Activated T-helper 17 cell treated with anti-CD3 and anti-CD28 coated beads, Interleukin-2, amount 50 U/mL, for 72 hours (primary cell): ENCODE results near the gene UCK2. TPM values are rescaled to one million over a fixed set of nuclear protein-coding genes. Genes with fewer than 3 reads are reported as not detected.

ENCODE experiments used
- ATAC-seq: fragments of 150-1000 bp; cut with Tn5 transposase; replicated peaks from 2 replicates; pipeline ENCODE4 v1.10.0; 2021; ENCODE audit warnings: mild to moderate bottlenecking, moderate library complexity
- H3K27ac Mint-ChIP-seq: one replicate; pipeline ENCODE4 v1.8.0; 2022; ENCODE audit warnings: mixed read lengths
- H3K27me3 Mint-ChIP-seq: one replicate; pipeline ENCODE4 v1.8.0; 2022; ENCODE audit warnings: mixed read lengths
- H3K36me3 Mint-ChIP-seq: one replicate; pipeline ENCODE4 v1.8.0; 2022; ENCODE audit warnings: low read depth, mild to moderate bottlenecking, mixed read lengths
- H3K4me1 Mint-ChIP-seq: one replicate; pipeline ENCODE4 v1.8.0; 2022; ENCODE audit warnings: mixed read lengths
- H3K4me3 Mint-ChIP-seq: one replicate; pipeline ENCODE4 v1.8.0; 2022; ENCODE audit warnings: mild to moderate bottlenecking, mixed read lengths
- H3K9me3 Mint-ChIP-seq: one replicate; pipeline ENCODE4 v1.8.0; 2022; ENCODE audit warnings: mixed read lengths
- total RNA-seq, 2 donors: library from RNA; stranded (reverse); gene quantifications; one replicate each; pipeline ENCODE4 v1.2.3, GENCODE V29; 2022

Gene UCK2
- total RNA-seq, 2 donors from 2014 or later, result 30.7 to 74.2 TPM

DNA sequence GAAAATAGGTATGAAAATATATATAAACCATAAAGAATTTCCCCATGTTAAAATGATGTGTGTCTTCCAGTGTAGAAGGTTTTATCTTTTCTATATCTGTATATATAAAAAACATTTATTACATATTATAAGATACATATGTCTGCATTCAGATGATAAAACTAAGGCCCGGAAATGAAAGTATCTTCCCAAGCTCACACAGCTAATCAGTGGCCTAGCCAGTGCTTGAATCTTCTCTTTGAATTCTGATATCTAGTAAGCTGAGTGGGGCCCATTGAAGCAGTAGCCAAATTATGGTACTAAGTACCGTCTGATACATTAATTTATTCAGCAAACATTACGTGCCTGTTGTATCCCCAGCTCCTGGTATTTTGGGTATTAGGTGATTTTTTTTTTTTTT is 28.6 kb downstream of the UCK2 start:
- Mint-ChIP-seq H3K27ac (no peak overlapping the region), H3K36me3 (no peaks in the 10 kb centered on the region), H3K4me3 (no peak overlapping the region), H3K4me1 (peaks cover 30% of the 10 kb centered on the region), H3K27me3 (no peaks in the 10 kb centered on the region), H3K9me3 (no peaks in the 10 kb centered on the region)
- no peak for ATAC-seq

DNA sequence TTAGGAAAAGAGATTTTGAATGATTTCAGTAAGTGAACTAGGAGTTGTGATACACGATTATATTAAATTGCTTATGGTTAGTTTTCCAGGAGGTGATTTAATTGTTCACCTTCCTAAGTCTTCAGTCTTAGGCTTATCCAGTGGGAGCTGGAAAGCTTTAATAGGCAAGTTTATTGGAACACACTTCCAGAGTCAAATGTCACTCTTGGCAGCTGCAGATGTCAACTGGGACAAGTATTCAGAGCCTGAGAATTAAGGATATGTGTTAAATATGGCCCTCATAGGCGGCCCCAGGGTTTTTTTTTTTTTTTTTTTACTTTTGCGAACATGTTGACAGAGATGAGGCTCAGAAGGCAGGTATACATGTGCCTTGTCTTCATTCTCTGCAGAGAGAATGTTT is 29.2 kb downstream of the UCK2 start:
- no peak overlapping the region for H3K4me3 Mint-ChIP-seq
- ATAC-seq, result no peak
- no peaks in the 10 kb centered on the region for H3K27me3 Mint-ChIP-seq
- H3K4me1 Mint-ChIP-seq, result peaks cover 28% of the 10 kb centered on the region
- H3K9me3 Mint-ChIP-seq, result no peaks in the 10 kb centered on the region
- H3K36me3 Mint-ChIP-seq, result no peaks in the 10 kb centered on the region
- no peak overlapping the region for H3K27ac Mint-ChIP-seq

DNA sequence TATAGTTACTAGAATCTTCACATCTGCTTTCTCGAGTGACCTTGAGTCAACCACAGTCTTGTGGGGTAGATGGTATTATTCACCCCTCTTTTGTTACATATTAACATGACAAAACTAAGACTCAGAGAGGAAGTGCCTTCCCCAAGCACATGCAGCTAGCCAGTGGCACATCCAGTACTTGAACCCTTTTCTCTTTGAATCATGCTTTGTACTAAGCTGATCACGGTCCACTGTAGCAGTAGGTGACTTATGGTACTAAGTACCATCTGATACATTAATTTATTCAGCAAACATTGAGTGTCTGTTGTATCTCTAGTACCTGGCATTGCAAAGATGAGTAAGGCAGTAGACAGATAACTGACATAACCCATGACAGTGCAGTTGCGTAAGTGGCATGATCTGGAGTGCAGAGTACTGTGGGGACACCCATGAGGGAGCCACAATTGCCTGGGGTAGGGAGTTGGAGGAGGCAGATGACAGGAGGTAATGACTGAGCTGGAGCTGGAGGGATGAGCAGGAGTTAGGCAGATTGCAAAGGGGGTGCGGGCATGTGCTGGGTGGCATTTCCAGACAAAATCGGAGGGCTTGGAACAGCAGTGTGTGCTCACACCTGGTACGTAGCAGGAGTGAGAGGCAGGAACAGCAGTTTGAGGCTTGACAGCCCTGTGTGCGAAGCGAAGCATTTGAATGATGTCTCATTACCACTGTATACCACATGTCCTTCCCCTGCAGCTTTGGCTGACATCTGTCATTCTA is 29.8 kb downstream of the UCK2 start:
- no peaks in the 10 kb centered on the region for H3K9me3 Mint-ChIP-seq
- no peak overlapping the region for H3K4me3 Mint-ChIP-seq
- no peaks in the 10 kb centered on the region for H3K36me3 Mint-ChIP-seq
- H3K4me1 Mint-ChIP-seq, result peaks cover 27% of the 10 kb centered on the region
- no peak overlapping the region for H3K27ac Mint-ChIP-seq
- no peak for ATAC-seq
- H3K27me3 Mint-ChIP-seq, result no peaks in the 10 kb centered on the region

DNA sequence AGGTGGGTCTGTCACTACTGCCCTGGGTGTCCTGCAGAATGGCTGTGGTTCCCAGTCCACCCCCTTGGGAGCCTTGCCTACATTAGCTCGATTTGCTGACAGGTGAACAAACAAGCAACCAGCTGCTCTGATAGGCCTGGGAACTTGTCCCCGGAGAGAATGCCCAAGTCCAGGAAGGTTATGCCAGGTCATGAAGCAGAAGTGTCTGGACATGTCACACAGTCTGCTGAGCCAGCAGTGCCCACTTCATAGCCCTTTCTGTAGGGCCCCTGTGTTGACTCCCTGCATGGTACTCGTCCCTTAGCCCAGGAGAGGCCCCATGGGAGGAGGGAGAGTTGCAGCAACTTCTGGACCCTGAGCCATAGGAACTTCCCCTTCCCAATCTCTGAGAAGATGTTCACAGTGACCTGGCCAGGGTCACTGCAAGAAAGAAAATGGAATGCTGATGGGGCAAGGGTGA is 31.0 kb downstream of the UCK2 start:
- Mint-ChIP-seq H3K9me3 (no peaks in the 10 kb centered on the region), H3K27ac (no peak overlapping the region), H3K27me3 (no peaks in the 10 kb centered on the region), H3K4me3 (no peak overlapping the region), H3K36me3 (no peaks in the 10 kb centered on the region), H3K4me1 (peaks cover 30% of the 10 kb centered on the region)
- ATAC-seq, result no peak

DNA sequence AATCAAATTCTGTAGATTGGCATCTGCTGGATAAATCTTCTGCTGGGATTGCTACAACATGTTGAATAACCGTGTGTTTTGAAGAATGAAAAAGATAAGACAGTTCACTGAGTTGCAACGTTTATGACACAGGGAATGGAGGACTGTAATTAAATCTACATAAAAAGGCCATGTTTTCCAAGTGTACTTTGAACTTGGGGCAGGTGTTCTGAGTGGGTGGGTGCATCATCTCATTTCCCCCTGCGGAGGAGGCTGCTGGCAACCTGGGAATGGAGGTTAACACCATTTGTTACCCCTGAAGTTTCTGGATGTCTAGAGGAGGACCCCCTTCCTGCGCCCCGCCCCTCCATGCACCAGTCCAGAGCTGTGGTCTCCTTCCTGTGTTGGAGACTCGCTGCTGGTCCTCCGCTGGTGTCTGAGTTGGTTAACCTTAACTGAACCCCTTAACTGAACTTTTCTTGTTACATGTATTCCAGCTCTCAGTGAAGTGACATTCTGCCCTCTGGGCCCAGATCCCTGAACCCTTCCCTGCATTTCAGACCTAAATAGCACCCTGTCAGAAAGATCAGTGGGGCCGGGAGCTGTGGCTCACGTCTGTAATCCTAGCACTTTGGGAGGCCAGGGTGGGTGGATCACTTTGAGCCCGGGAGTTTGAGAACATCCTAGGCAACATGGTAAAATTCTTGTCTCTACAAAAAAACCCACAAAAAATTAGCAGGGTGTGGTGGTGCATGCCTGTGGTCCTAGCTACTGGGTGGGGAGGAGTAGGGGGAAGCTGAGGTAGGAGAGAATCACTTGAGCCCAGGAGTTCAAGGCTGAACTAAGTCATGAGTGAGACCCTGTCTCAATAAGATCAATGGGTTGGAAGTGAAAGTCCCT is 31.8 kb downstream of the UCK2 start:
- Mint-ChIP-seq H3K9me3 (no peaks in the 10 kb centered on the region), H3K27ac (no peak overlapping the region), H3K4me3 (no peak overlapping the region), H3K36me3 (no peaks in the 10 kb centered on the region), H3K27me3 (no peaks in the 10 kb centered on the region), H3K4me1 (peaks cover 27% of the 10 kb centered on the region)
- no peak for ATAC-seq

DNA sequence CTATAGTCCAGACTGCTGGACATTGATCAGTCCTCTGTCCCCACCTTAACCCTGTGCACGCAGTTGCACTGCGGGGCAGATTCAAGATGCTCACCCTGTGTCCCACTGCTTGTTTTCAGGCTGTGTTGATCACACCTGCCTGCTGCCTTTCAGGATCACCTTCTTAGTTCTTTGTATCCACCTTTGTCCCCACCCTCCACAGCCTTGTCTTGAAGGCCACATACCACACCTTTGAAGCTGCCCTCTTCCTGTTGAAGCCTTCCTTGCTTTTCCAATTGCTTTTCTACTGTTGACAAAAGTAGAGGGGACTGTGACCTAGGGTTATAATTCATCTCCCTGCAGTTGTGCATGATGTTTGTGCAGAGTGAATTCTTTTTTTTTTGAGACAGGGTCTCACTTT is 32.7 kb downstream of the UCK2 start:
- H3K27me3 Mint-ChIP-seq, result no peaks in the 10 kb centered on the region
- no peak overlapping the region for H3K27ac Mint-ChIP-seq
- no peak overlapping the region for H3K4me3 Mint-ChIP-seq
- H3K36me3 Mint-ChIP-seq, result peaks cover under 1% of the 10 kb centered on the region
- no peaks in the 10 kb centered on the region for H3K9me3 Mint-ChIP-seq
- no peak for ATAC-seq
- H3K4me1 Mint-ChIP-seq, result peaks cover 22% of the 10 kb centered on the region

DNA sequence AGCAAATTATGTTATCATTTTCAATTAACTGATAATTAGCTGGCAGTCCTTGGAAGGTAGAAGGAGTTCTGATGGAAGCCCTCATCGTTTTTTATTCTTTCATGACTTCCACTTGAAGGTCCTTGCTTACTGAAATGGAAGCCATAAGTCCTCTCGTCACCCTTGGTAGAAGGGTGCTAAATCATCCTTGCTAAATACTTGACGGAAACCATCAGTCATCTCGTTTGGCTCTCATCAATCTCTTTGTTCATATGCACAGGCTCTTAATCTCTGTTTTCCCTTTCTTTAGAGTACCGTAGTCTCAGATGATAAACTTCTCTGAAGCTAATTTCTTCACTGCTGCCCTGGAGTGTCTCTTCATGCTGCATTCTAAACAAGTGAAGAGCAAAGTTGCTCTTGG is 34.5 kb downstream of the UCK2 start:
- peaks cover 7% of the 10 kb centered on the region for H3K36me3 Mint-ChIP-seq
- H3K27ac Mint-ChIP-seq, result no peak overlapping the region
- no peak for ATAC-seq
- H3K27me3 Mint-ChIP-seq, result no peaks in the 10 kb centered on the region
- peaks cover 26% of the 10 kb centered on the region for H3K4me1 Mint-ChIP-seq
- no peaks in the 10 kb centered on the region for H3K9me3 Mint-ChIP-seq
- no peak overlapping the region for H3K4me3 Mint-ChIP-seq

DNA sequence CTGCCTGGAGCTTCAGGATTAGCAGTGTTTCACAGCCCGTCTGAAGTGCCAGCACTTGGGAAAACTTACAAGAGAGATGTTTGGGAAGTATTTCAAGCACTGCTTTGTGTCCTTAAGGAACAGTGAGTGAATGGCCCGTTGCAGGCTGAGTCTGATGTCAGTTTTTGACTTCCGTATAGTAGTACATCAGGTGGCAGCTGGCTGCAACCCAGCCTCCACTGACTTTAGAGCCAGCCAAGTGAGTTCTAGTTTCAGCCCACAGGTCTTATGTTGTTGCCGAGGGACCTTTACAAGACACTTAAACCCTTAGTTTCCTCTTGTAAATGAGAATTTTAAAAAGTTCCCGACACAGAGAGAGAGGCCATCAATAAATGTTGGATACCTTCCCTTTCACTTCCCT is 35.0 kb downstream of the UCK2 start:
- no peak for ATAC-seq
- H3K27ac Mint-ChIP-seq, result no peak overlapping the region
- H3K4me3 Mint-ChIP-seq, result no peak overlapping the region
- peaks cover 22% of the 10 kb centered on the region for H3K4me1 Mint-ChIP-seq
- no peaks in the 10 kb centered on the region for H3K27me3 Mint-ChIP-seq
- H3K36me3 Mint-ChIP-seq, result peaks cover 7% of the 10 kb centered on the region
- no peaks in the 10 kb centered on the region for H3K9me3 Mint-ChIP-seq

DNA sequence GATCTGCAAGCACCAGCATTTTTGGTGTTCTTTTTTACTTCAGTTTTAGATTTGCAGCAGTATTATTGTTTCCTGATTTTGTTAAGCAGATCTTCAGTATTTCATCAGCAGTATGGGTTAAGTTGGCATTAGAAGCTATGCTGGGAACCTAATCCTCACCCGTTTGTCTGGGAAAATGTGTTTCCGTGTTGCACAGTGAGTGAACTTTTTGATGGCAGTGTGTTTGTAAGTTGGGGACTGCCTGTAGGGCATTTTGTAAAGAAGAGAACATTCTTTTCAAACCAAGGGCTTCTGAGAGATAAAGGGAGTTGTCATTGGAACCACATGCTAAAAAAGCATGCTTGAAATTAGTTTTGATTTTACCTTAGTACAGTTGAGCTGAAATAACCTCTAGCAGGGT is 35.9 kb downstream of the UCK2 start:
- Mint-ChIP-seq H3K27ac (no peak overlapping the region), H3K27me3 (no peaks in the 10 kb centered on the region), H3K36me3 (peaks cover 7% of the 10 kb centered on the region), H3K4me3 (no peak overlapping the region), H3K9me3 (no peaks in the 10 kb centered on the region), H3K4me1 (peaks cover 17% of the 10 kb centered on the region)
- ATAC-seq, result no peak

DNA sequence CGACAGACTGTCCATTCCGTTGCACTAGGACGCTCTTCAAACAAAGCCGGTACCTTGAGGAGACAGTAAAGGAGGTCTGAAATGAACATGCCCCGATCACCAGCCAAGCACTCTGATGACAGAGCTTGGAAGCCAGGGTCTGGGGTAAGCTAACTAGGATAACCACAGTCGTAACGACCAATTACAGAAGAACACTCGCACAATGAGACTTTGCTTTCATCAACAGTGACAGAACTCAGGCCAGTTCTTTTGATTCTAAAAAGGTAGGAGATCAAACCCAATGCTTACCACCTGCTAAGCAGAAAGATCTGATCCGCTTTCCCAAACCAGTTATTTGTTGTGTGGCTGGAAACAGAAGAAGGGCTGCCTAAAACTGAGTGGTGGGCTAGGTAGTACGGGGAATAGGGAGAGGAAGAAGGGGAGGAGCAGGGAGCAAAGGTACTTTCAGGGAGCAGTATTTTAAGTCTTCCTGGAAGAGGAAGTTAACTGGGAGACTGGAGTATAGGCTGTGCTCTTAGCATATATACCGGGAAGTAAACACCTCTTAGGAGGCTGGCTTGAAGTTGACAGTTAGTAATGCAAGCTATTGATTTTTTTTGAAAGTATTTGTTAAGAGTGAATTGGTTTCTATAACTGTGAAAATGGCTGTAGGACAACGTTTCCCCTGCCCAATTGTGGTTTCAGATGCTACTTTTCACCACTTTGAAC is 38.4 kb downstream of the UCK2 start:
- Mint-ChIP-seq H3K4me1 (peaks cover 13% of the 10 kb centered on the region), H3K27me3 (no peaks in the 10 kb centered on the region), H3K4me3 (no peak overlapping the region), H3K27ac (no peak overlapping the region), H3K36me3 (peaks cover 7% of the 10 kb centered on the region), H3K9me3 (no peaks in the 10 kb centered on the region)
- no peak for ATAC-seq

DNA sequence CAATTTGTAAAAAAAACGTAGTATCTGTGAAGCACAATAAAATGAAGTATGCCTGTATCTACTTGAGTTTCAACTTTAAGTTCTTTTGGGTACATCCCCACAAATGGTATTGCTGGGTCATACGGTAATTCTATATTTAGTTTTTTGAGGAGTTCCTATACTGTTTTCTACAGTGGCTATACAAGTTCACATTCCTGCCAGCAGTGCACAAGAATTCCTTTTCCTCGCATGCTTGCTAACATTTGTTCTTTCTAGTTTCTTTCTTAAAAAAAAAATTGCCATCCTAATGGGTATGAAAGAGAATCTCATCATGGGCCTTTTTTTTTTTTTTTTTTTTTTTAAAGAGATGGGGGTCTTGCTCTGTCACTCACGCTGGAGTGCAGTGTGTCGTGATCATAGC is 41.9 kb downstream of the UCK2 start:
- Mint-ChIP-seq H3K27ac (no peak overlapping the region), H3K36me3 (peaks cover 7% of the 10 kb centered on the region), H3K4me3 (no peak overlapping the region), H3K27me3 (no peaks in the 10 kb centered on the region), H3K9me3 (no peaks in the 10 kb centered on the region), H3K4me1 (peaks cover 19% of the 10 kb centered on the region)
- ATAC-seq, result no peak

DNA sequence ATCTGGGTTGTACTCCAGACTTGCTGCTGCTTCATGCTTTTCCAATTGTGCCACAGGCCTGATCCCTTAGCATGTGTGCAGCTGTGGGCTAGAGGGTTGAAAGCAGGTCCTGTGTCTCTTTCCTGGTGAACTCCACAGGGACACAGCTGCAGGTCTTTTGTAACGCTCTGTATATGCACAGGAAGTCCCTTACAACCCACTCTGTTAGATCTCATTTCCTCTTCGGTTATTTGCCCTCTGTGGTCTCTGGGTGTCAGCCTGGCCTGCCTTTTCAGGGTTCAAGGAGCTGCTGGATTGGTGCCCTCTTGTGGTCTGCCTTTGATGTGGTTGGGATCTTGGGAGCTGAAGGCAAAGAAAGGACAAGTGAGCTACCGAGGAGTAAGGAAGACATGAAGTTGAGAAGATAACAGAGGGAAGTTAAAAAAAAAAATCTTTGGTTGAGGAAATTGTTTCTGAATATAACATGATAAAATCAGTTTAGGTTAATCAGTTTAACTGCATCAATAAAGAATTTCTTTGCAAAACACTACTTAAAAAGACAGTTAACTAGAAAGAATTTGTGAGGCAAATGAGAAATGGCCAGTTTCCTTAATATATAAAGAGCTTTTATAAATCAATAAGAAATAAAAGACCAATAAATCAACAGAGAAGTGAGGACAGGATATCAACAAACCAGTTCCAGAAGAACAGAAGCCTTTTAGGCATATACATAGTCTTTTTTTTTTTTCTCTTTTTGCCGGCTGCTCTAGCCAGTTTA is 44.1 kb downstream of the UCK2 start:
- Mint-ChIP-seq H3K4me3 (peak overlapping the region; percentile 35), H3K36me3 (no peaks in the 10 kb centered on the region), H3K9me3 (no peaks in the 10 kb centered on the region), H3K27ac (peak overlapping the region; percentile 62), H3K27me3 (no peaks in the 10 kb centered on the region), H3K4me1 (peaks cover 24% of the 10 kb centered on the region)
- ATAC-seq, result peak; percentile 87

DNA sequence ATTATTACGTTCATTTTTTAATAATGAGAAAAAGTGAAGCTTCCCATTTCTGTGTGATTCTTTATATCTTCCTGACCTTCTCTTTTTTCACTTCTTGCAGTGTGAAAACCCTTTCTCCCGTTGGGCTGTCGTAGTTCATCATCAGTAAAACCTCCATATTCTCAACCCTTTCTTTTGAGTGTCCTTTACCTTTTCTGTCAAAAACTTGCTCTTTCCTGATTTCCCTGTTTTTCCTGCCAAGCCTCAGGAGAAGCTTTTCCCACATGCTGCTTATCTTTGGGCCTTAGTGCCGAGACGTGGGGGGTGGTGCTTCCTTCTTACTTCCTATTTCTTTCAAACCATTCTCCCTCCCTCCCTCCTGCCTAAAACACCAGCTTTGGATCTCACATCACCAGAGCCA is 46.1 kb downstream of the UCK2 start:
- no peaks in the 10 kb centered on the region for H3K9me3 Mint-ChIP-seq
- H3K27ac Mint-ChIP-seq, result no peak overlapping the region
- H3K4me1 Mint-ChIP-seq, result peaks cover 21% of the 10 kb centered on the region
- no peaks in the 10 kb centered on the region for H3K27me3 Mint-ChIP-seq
- H3K36me3 Mint-ChIP-seq, result no peaks in the 10 kb centered on the region
- no peak for ATAC-seq
- no peak overlapping the region for H3K4me3 Mint-ChIP-seq

DNA sequence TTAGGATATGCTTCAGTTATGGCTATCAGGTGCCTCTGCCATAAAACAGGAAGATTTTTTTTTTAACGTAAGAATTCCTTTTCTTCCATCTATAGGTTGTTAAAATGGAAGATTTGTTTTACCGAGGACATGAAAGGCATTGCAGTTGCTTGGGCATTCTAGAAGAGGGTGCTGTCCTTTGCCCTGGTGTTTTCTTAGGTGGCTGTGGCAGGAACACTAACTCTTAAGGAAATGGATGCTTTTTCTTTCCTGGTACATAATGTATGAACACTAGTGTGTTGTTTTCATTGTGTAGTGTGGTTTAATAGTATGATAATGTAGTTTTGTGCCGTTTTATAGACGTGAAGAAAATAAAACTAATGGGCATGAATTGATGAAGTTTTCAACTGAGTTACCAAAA is 47.2 kb downstream of the UCK2 start:
- Mint-ChIP-seq H3K27ac (no peak overlapping the region), H3K27me3 (no peaks in the 10 kb centered on the region), H3K36me3 (no peaks in the 10 kb centered on the region), H3K4me3 (no peak overlapping the region), H3K9me3 (no peaks in the 10 kb centered on the region), H3K4me1 (peaks cover 21% of the 10 kb centered on the region)
- no peak for ATAC-seq
